Measurements from ENCODE around the gene CD48.
"Not testable (repeated sequence)": the region's sequence is repeated elsewhere in the genome, so short reads cannot be mapped to it uniquely, and the experiment has no call there.

CD48 gene

DNA sequence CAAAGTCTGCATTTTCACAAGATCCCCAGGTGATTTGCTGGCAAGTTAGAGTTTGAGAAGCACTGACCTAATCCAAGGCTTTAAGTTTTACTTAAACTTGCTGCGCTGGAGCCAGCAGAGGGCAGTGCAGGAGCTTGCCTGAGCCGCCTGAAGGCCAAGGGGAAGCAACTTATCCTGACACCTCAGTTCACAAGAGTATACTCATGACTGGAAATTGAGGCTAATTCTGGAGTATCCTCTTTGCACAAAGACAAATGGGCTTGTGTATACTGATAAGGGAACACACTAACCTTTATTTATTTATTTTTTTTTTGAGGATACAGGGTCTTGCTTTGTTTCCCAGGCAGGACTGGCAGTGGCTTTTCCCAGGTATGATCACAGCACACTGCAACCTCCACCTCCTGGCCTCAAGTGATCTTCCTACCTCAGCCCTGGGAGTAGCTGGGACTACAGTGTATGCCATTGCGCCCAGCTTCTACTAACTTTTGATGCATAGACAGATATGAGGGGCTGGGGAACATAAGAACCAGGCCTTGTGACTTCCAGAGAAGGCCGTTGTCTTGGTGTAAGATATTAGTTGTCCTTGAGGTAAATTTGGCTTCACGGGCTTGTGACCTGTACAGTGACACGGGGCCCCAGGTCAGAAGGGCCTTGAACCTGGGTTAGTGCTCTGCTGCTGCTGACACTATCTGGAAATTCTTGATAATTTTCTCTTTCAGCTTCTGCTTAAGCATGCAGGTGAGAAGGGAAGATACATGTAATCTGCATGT lies 35.8 kb downstream of the CD48 start:
- DNase-seq, result peak; percentile 63

DNA sequence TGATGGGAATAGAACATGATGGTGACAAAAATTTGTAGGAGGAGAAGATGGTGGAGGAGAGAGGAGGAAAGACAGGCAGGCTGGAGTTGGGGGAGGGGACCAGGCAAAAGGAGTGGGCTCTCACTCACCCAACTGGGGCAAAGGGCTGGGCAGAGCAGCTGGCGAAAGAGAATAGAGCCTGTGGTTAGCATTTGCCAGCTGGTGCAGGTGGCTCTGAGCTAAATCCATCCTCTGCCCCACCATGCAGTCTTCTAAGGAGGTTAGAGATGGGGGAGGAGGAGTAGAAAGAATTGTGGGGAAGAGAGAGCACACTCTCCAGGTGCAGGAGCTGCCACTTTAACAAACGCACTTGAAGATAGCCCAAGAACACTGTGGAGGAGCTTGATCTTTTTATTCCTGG lies 37.2 kb downstream of the CD48 start:
- DNase-seq, result no peak

DNA sequence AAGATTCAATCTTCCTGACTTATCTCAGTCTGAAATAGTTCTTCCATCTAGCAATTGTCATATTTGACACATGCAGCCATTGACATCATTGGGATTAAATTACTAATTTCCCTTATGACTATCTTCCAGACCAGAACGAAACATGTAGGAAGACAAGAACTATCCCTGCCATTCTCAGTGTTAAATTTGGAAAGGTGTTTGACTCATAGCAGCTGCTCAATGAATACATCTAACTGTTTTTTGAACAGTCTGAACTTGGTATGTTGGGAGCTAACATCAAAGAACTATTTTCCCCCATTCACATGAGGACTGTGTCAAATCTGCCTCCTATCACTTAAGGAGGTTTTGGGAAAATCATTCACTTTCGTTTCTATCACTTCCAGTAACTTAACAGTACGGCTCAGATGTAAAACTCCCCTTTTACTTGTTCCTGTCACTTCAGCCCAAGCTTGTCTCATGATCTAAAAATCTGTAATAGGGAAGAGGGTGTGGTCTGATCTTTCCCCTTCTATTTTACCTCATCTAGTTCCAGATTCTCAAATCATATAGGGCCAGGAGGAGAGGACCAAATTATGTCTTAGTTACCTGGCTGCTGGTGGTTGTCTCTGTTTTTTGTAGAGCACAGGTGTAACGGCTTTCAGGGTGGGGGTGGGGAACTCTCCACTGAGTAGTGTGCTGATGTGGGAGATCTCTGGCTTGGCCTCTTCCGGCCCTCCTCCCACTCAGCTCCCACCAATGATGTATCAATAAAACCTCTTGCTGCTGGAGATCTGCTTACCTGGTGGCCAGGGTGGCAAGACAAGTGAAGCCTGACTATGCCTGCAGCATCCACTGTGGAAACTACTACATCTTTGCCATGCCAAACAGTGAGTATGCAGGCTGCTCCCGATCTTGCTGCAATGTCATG lies 38.6 kb downstream of the CD48 start:
- no peak for DNase-seq

DNA sequence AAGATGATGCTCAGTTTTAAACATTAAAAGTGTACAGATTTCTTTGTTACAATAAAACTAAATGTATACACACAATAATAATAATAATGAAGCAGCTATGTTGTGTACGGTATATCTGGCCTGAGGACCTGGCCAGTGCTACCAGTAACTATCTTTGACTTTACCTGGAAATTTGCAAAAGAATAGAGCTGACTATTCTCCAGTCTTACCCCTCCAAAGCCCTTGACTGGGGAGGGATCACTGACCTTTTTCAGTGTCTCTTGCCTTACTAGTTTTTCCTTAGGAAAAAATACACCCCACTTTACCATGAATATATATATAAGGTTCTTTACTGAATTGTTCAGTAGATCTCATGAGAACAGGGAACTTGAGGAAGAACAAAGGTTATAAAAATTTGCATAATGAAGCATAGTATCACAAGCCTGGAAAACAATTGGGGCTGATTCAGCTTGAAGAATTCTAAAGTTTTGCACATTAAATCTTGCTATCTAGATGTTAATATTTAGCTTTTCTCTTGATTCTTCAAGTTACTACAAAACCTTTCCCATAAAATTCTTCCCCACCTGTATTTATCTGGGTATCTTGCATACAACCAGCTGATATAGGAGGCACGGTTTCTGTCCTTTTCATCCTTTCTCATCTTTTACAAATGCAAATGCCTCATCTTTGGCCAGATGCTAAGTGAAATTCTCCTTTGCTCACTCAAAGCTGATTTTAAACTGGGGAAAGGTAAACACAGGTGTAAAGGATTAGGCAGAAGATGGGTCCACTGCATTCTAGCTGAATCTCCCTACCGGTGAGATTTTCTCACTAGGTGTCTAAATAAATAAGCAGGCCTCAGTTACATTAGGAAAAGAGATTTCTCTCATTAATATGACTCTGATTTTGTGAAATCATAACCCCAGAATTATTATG lies 39.8 kb downstream of the CD48 start:
- DNase-seq, result no peak

DNA sequence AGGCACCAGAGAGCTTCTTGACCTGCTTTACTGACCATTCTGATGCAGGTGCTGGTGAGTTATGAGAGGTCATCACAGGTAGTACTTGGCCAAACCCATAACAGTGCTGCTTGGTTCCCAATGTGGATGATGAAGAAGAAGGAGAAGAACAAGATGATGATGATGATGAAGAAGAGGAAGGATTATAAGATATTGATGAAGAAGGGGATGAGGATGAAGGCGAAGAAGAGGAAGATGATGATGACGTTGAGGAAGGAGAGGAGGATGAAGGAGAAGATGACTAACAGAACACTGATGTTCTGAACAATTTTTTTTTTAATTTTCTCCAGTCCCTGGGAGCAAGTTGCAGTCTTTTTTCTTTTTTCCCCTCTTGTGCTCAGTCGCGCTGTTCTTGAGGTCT lies 40.9 kb downstream of the CD48 start:
- no peak for DNase-seq

DNA sequence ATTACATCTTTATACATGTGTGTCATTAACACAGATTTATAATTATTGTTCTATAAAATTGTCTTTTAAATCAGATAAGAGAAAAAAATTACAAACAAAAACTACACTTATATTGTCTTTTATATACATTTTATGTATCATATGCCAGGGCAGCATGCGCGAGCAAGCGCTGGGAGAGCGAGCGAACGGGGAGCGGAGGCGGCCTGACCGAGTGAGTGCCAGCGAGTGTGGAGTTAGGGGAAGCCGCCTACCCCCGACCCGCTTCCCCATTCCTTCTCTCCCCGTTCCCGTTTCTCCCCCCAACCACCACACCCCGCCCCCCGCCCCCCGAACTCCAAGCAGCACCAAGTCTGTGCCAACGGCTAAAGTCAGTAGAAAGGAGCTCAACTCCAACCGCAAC lies 41.8 kb downstream of the CD48 start:
- DNase-seq, result no peak

DNA sequence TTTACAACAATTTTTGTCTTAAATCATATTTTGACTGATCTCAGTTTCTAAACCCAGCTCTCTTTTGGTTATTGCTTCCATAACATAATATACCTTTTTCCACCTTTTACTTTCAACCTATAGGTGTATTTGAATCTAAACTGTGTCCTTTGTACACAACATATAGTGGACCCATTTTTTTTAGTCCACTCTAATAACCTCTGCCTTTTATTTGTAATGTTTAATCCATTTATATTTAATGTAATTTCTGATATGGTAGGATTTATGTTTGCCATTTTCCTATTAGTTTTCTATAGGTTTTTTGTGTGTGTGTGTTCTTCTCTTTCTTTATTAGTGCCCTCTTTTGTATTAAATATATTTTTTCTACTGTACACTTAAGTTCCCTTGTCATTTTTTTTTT lies 42.3 kb downstream of the CD48 start:
- no peak for DNase-seq

DNA sequence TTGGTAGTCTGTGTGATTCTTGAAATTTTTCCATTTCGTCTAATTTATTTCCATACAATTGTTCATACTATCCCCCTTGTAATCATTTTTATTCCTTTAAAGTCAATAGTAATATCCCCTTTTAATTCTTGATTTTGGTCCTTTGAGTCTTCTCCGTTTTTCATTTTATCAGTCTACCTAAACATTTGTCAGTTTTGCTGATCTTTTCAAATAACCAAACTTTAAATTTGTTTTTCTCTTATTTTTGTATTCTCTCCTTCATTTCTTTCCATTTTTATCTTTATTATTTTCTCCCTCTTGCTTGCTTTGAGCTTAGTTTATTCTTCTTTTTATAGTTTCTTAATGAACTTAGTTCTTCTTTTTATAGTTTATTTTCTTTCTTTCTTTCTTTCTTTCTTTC lies 43.7 kb downstream of the CD48 start:
- no peak for DNase-seq

DNA sequence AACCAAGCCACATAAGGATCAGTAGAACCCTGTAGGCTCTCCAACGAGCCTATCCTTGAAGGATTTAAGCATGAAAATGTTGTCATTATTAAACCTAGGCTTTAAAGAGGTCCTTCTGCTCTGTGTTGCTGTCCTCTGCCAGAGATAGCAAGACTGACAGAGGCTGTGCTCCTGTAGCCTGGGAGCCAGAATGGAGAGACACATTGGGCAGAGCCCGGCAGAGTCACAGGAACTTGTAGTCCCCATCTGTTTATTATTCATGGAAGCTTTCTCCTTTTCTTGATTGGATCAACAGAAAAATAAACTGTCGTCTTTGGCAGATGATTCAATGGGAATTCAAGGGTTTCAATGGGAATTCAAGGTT lies 45.6 kb downstream of the CD48 start:
- no peak for DNase-seq

DNA sequence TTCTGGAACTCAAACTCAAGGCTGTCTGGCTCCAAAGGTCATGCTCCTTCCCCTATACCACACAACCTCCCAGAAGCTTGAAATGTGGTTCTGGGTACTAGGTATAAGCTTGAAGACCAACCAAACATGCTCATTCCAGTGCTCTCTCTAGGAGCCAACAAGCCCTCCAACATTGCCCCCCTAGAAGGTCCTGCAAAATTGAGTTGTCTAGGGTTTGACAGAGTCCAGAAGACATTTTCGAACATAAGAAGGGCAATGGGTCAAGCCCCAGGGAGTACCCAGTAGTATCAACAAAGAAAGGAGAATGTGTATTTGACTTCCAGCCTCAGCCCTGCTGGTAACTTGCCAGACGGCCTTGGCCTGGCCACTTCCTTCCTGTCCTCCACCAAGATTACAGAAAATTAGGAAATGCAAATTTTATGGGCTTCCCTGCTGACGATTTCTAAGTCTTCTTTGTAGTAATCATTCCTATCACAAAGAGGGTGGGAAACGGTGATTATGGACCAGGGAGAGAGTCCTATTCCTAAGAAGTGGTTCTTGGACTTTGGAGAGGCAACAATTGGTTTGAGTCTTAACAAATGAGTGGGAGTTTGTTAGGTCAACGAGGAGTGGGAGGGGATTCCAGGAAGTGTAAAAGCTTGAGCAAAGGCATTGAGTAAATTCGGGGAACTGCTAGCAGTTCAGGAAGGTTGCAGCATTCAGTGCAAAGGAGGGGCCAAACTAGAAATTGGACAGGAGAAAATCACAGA lies 46.1 kb downstream of the CD48 start:
- peak; percentile 81 for DNase-seq

DNA sequence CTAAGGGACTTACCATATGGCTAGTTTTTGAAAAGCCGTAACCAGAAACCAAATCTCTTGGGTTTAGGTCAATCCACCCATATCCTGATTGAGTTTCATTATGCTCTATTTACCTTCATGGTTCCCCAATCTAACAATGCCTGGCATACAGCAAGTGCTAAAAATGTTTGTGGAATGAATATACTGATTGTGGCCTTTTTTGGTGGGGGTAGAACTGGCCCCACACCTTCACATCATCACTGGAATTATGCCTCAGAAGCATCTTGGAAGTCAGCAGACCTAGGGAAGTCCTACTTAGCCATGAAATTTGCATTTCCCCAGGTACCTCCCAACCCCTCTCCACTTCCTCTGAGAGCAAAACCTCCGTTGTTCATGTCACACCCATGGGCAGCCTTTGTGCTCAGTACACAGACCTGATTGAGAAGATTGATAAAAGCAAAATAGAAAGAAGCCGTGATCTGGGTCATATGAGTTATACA lies 47.0 kb downstream of the CD48 start:
- DNase-seq, result no peak

DNA sequence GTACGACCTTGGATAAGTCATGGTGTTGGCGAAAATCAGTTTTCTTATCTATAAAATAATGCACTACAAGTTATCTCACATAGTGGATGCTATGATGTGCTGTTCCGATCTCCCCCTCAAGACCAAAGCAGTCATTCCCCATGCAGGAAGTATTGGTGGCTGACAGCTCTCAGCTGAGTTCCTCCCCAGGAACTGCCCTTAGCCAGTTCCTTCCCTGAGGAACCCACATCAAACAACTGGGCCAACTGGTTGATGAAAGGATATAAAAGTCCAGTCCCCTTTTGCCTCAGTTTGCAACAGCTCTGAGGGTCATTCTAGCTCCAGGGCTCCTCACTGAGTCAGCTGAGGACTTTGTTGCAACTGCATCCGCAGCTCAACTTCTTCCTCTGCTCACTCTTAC lies 48.7 kb downstream of the CD48 start:
- DNase-seq, result peak; percentile 17

DNA sequence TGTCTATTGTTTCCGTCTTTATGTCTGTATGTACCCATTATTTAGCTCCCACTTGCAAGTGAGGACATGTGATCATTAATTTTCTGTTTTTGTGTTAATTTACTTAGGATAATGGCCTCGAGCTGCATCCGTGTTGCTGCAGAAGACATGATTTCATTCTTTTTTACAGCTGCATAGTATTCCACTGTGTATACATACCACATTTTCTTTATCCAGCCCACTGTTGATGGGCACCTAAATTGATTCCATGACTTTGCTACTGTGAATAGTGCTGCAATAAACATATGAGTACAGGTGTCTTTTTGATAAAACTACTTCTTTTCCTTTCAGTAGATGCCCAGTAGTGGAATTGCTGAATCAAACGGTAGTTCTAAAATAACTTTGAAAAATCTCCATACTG lies 52.1 kb downstream of the CD48 start:
- no peak for DNase-seq

DNA sequence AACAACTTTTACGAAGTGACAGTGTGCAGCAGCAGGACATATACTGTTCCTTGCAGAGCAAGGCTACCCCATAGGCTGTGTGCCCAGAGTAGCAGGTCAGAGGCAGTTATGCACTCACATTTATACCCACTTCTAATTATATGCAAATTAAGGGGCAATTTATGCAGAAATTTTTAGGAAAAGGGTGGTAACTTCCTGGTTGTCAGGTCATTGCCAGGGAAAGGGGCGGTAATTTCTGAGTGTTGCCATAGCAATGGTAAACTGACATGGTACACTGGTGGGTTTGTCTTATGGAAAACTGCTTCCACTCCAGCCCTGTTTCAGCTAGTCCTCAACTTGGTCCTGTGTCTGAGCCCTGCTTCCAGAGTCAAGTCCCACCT lies 52.8 kb downstream of the CD48 start:
- DNase-seq, result no peak

DNA sequence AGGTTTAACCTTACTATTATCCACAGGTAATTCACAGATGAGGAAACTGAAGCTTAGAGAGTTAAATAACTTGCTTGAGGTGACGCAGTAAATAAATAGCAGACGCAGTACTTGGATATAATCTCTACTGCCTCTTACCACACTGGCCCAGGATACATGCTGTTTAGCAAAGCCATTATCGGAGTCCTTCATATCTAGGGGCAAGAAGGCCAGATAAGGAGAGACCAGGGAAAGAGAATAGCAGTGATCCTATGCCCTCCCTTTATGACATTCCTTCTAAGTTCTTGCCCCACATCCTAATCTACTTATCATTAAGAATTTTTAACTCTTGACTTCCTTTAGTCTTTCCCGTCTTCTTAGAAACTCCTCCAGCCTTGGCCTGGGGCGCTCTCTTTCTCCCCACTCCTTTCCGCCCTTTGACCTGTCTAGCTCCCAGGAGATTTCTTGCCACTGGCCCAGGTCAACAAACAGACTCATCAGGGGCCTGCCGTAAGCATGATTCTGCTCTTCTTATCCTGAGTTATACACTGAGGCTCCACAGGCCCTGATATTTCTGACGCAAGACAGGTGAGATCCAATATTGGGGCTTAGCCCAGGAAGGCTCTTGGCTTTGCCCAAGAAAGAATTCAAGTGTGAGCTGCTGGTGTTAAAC lies 53.3 kb downstream of the CD48 start:
- DNase-seq, result no peak

DNA sequence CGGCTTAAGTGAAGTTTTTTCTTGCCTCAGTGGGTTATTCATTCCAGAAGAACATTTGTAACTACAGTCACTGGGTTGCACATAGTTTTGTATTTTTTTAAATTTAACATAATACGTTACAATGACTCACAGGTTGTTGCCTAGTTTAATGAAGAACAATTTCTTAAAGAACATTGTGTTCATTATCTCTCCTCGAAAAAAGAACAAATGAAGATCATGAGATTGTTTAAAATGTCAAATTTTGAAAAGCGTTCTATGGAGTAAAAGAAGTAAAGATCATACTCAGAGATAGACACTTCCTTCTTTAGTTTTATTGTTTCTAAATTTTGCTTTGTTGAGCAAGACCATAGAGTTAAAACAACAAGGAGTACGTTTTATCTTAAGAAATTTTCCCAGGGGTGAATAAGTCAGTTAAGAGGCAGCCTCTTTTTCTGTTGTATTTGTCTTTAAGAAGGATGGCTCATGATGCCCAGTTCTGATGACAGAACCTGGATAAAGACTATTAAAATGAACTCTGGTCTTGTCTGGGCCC lies 54.3 kb downstream of the CD48 start:
- peak; percentile 73 for DNase-seq

DNA sequence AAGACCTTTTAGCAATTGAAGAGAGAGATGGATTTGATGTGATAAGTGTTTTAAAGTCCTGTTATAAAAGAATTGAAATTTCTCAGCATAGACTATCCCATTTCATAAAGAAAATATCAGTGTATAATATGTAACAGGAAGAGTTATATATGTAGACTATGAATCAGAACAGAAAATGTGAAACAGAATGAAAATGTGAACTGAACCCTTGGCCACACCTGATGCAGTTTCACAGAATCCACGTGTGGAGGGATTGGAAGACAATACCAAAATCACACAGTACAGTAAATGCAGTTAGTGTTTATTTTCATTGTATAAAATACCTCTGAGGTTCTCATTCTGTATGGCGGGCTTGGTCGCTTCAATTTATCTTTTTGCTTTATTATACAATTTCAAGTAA lies 54.9 kb downstream of the CD48 start:
- no peak for DNase-seq

DNA sequence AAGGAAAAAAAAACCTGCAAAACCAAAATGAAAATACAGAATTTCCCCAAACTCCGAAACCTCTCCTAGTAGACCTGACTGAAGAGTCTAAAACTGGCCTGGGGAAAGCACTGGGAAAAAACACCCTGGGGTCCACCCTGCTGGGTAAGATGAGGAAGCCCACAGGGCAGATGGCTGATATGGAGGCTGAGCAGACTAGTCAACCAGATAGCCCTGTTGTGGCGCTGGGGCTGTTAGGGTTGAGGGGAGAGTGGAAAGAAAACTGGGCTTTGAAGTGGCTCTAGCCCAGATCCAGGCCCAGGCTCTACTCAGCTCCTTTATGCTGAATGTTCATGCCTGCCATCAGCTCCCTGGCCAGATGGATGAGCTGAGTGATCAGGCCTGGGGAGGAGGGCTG lies 58.0 kb downstream of the CD48 start:
- DNase-seq, result no peak

DNA sequence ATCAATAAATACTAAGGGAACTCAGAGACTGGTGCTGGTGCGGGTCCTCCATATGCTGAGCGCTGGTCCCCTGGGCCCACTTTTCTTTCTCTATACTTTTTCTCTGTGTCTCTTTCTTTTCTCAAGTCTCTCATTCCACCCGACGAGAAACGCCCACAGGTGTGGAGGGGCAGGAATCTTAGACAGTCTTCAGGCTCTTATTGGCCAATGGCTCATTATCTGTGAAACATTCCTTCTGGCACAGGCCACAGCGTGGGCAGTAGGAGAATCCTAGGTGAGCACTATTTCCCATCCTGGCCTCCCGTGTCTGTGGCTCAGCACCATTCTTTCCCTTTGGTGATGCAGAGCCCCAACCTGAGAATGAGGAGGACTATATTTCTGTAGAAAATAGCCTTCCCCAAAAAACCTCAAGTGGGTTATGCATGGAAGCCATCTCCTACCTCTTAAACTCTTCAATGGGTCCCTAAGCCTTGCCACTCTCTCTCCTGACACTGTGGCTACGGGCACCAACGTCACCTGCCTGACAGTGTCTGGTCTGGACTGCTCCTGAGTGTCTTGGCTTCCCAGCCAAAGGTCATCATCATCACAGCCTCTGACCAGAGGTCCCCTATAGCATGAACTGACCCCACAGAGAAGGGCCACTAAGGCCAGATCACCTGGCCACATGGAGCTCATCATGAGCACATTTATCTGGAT lies 58.5 kb downstream of the CD48 start:
- DNase-seq, result no peak

DNA sequence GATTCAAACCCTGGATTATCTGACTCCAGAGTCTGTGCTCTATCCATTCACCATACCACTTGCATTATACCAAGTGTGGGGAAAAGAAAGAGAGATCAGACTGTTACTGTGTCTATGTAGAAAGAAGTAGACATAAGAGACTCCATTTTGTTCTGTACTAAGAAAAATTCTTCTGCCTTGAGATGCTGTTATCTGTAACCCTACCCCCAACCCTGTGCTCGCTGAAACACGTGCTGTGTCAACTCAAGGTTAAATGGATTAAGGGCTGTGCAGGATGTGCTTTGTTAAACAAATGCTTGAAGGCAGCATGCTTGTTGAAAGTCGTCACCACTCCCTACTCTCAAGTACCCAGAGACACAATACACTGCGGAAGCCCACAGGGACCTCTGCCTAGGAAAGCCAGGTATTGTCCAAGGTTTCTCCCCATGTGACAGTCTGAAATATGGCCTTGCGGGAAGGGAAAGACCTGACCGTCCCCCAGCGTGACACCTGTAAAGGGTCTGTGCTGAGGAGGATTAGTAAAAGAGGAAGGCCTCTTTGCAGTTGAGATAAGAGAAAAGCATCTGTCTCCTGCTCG lies 59.5 kb downstream of the CD48 start:
- DNase-seq, result not testable (repeated sequence)

Data from MV-4-11 (cell line).